Measurements from ENCODE around the gene PDE8A. TPM values are rescaled to one million over a fixed set of nuclear protein-coding genes. Genes with fewer than 3 reads are reported as not detected.
A peak's percentile ranks its signal among the peaks of the same experiment; 100 is the strongest.

Gene PDE8A
- total RNA-seq, 6 experiments from 2014 or later: 14.3 to 18.6 (median 16.6) TPM

DNA sequence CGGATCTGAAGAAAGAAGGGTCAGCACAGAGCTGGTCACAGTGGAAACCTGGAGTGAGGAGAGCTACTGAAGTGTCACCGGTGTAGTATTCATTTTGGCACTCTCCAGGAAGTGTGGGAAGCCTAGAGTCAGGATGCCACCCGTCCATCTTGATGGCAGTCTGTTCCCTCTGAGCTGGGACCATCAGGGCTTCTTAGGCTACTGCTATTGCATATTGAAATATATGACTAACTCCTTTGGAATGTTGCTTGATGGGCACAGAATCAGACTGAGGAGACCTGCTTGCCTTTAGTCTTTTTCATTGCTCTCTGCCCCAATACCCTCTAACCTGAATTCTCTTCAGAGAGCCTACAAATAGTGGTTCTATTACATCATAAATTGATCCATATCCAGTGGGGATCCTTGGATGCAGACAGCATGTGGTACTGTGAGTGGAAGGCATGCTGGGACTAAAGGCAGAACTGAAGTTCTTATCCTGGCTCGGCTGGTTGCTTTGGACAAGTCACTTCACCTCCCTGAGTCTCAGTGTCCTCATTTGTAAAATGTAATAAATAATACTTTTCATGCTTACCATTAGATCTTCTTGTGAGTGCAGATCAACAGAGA, 143.5 kb downstream of the PDE8A start:
- H3K27ac Mint-ChIP-seq: no peak overlapping the region; the same call in 1 of the 2 replicates
- TF ChIP-seq, protein P1, sequence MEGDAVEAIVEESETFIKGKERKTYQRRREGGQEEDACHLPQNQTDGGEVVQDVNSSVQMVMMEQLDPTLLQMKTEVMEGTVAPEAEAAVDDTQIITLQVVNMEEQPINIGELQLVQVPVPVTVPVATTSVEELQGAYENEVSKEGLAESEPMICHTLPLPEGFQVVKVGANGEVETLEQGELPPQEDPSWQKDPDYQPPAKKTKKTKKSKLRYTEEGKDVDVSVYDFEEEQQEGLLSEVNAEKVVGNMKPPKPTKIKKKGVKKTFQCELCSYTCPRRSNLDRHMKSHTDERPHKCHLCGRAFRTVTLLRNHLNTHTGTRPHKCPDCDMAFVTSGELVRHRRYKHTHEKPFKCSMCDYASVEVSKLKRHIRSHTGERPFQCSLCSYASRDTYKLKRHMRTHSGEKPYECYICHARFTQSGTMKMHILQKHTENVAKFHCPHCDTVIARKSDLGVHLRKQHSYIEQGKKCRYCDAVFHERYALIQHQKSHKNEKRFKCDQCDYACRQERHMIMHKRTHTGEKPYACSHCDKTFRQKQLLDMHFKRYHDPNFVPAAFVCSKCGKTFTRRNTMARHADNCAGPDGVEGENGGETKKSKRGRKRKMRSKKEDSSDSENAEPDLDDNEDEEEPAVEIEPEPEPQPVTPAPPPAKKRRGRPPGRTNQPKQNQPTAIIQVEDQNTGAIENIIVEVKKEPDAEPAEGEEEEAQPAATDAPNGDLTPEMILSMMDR (IDR thresholded peaks at IDR 0.05): no peak
- H3K9me3 Mint-ChIP-seq: no peaks in the 10 kb centered on the region
- peak; percentile 17 for DNase-seq
- H3K4me1 Mint-ChIP-seq (ENCODE audit: low read depth): peaks cover 21% of the 10 kb centered on the region
- H3K27me3 Mint-ChIP-seq (ENCODE audit: insufficient read depth): no peaks in the 10 kb centered on the region; the same call in 1 of the 2 replicates
- no peak overlapping the region; the same call in 1 of the 2 replicates for H3K4me3 Mint-ChIP-seq
- peaks cover 65% of the 10 kb centered on the region for H3K36me3 Mint-ChIP-seq (ENCODE audit: low read depth)

DNA sequence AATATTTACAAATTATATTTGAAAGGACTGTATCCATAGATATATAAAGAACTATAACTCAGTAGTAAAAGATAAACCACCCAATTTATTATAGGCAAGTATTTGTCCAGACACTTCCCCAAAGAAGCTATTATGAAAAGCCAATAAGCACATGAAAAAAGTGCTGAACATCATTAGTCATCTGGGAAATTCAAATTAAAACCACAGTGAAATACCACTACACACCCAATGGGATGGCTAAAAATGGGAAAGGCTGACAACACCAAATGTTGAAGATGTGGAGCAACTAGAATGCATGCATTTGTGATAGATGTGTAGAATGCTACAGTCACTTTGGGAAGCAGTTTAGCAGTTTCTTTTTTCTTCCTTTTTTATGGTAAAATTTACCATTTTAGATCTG, 147.0 kb downstream of the PDE8A start:
- TF ChIP-seq, protein P1 (IDR thresholded peaks at IDR 0.05): no peak
- Mint-ChIP-seq H3K27me3 (ENCODE audit: insufficient read depth) (no peaks in the 10 kb centered on the region; the same call in 1 of the 2 replicates), H3K27ac (no peak overlapping the region), H3K4me1 (ENCODE audit: low read depth) (peaks cover 21% of the 10 kb centered on the region), H3K4me3 (no peak overlapping the region), H3K9me3 (peaks cover 12% of the 10 kb centered on the region), H3K36me3 (ENCODE audit: low read depth) (peaks cover 73% of the 10 kb centered on the region)
- DNase-seq: no peak

DNA sequence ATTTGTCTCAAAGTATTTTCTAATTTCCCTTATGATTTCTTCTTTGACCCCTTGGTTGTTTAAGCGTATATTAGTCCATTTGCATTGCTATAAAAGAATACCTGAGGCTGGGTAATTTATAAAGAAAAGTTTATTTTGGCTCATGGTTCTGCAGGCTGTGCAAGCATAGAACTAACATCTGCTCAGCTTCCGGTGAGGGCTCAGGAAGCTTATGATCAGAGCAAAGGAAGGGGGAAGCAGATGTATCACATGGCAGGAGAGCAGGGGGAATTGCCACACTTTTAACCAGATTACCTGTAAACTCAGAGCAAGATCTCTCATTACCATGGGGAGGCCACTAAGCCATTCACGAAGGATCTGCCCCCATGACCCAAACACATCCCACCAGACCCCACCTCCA, 148.2 kb downstream of the PDE8A start:
- peaks cover 61% of the 10 kb centered on the region for H3K36me3 Mint-ChIP-seq (ENCODE audit: low read depth)
- H3K27ac Mint-ChIP-seq: no peak overlapping the region
- TF ChIP-seq, protein P1 (IDR thresholded peaks at IDR 0.05): no peak
- H3K4me1 Mint-ChIP-seq (ENCODE audit: low read depth): peaks cover 13% of the 10 kb centered on the region
- H3K4me3 Mint-ChIP-seq: no peak overlapping the region
- no peaks in the 10 kb centered on the region; the same call in 1 of the 2 replicates for H3K27me3 Mint-ChIP-seq (ENCODE audit: insufficient read depth)
- DNase-seq: no peak
- H3K9me3 Mint-ChIP-seq: peaks cover 12% of the 10 kb centered on the region

- peaks cover 12% of the 10 kb centered on the region for H3K9me3 Mint-ChIP-seq
- no peaks in the 10 kb centered on the region for H3K4me1 Mint-ChIP-seq (ENCODE audit: low read depth)
- H3K36me3 Mint-ChIP-seq (ENCODE audit: low read depth): peaks cover 53% of the 10 kb centered on the region
- DNase-seq: no peak
- H3K27me3 Mint-ChIP-seq (ENCODE audit: insufficient read depth): no peaks in the 10 kb centered on the region
- TF ChIP-seq, protein P1 (IDR thresholded peaks at IDR 0.05): no peak
- no peak overlapping the region for H3K27ac Mint-ChIP-seq
- H3K4me3 Mint-ChIP-seq: no peak overlapping the region
Measured at GRCh38 chr15:85131915-85132314, 150.3 kb downstream of the PDE8A start.

DNA sequence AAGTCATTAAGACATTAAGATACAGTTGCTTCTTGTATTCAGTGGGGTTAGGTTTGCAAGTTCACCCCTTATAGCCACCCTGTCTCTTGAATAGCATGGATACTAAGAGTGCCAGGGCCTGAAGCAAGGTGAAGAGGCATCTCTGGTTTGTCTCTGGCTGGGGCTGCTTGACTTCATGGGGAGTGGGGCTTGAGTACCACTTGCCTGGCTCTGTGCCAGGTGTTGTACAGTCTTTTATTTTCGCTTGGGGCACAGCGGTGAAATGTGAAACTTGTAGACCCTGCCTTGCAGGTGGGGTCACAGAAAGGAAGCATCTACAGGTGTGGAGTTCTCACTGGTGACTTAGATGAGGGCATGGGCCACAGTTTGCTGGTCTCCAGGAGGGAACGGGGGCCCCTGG, 152.1 kb downstream of the PDE8A start:
- Mint-ChIP-seq H3K27me3 (ENCODE audit: insufficient read depth) (no peaks in the 10 kb centered on the region), H3K4me1 (ENCODE audit: low read depth) (no peaks in the 10 kb centered on the region), H3K36me3 (ENCODE audit: low read depth) (peaks cover 38% of the 10 kb centered on the region), H3K4me3 (no peak overlapping the region), H3K27ac (no peak overlapping the region), H3K9me3 (peaks cover 12% of the 10 kb centered on the region)
- DNase-seq: no peak
- TF ChIP-seq, protein P1 (IDR thresholded peaks at IDR 0.05): no peak
